NOMO-1 (cell line): Measurements from ENCODE around the gene CDX2.
"Not testable (repeated sequence)": the region's sequence is repeated elsewhere in the genome, so short reads cannot be mapped to it uniquely, and the experiment has no call there.

ENCODE experiments used
- DNase-seq, 2 experiments: peaks; one replicate each; lab custom pipeline; 2025; ENCODE audit not compliant: unreplicated experiment in 2 of 2; lab: John Stamatoyannopoulos, UW

CDX2 gene

GRCh38 chr13:27969082-27969865, at the start of gene CDX2:
TSS of gene CDX2 (minus strand) at chr13:27969315. CDS start at chr13:27969006, 309 bp downstream.
- no peak for DNase-seq

- DNase-seq = no peak
Measured at GRCh38 chr13:28014301-28014700, 45.2 kb upstream of the CDX2 start.

- DNase-seq = no peak
Measured at GRCh38 chr13:28013482-28013881, 44.4 kb upstream of the CDX2 start.

GRCh38 chr13:28012896-28013295, 43.8 kb upstream of the CDX2 start:
- no peak for DNase-seq

- DNase-seq = no peak
Measured at GRCh38 chr13:28012383-28012782, 43.3 kb upstream of the CDX2 start.

GRCh38 chr13:28010046-28010445, 40.9 kb upstream of the CDX2 start:
- no peak for DNase-seq

GRCh38 chr13:28005016-28005415, 35.9 kb upstream of the CDX2 start:
- not testable (repeated sequence) for DNase-seq

GRCh38 chr13:28002886-28003698, 34.0 kb upstream of the CDX2 start:
- no peak for DNase-seq

- DNase-seq = no peak
Measured at GRCh38 chr13:28001837-28002473, 32.8 kb upstream of the CDX2 start.

GRCh38 chr13:28001049-28001448, 31.9 kb upstream of the CDX2 start:
- DNase-seq = no peak

- DNase-seq = no peak
Measured at GRCh38 chr13:28000567-28000966, 31.5 kb upstream of the CDX2 start.

GRCh38 chr13:27997904-27998522, 28.9 kb upstream of the CDX2 start:
- peak; percentile 54 to 55 for DNase-seq

GRCh38 chr13:27991881-27992280, 22.8 kb upstream of the CDX2 start:
- DNase-seq = no peak

GRCh38 chr13:27988520-27988919, 19.4 kb upstream of the CDX2 start, which contains the start of gene URAD:
TSS of gene URAD (minus strand) at chr13:27988693. CDS start at chr13:27988637, 56 bp downstream.
- no peak for DNase-seq

GRCh38 chr13:27985600-27985999, 16.5 kb upstream of the CDX2 start:
- no peak for DNase-seq

GRCh38 chr13:27982361-27982760, 13.2 kb upstream of the CDX2 start:
- DNase-seq = no peak

GRCh38 chr13:27981006-27981708, 12.0 kb upstream of the CDX2 start:
- no peak for DNase-seq

- DNase-seq = no peak
Measured at GRCh38 chr13:27980280-27980998, 11.3 kb upstream of the CDX2 start.

GRCh38 chr13:27979765-27980279, 10.7 kb upstream of the CDX2 start:
- DNase-seq = no peak
